SK-N-SH treated with all-trans-retinoic acid at 6 μM for 48 hours (cell line): ENCODE measurements around the gene MYH6.

Source experiments
- ATAC-seq: fragments of 200-7000 bp; cut with Tn5 transposase; 3 replicates; pipeline ENCODE4 v1.9.1; 2020; ENCODE audit warnings: mild to moderate bottlenecking, moderate library complexity
- ARNTL ChIP-seq: fragments of 450-650 bp; formaldehyde crosslinking; IDR thresholded peaks from 2 replicates; pipeline ENCODE4 v1.5.0; 2020; ENCODE audit warnings: low read depth, mild to moderate bottlenecking, moderate library complexity, borderline replicate concordance
- ESRRG ChIP-seq: fragments of 250-450 bp; sonication (Bioruptor Pico); IDR thresholded peaks from 2 replicates; pipeline ENCODE4 v1.6.1; 2021; ENCODE audit warnings: mild to moderate bottlenecking
- GLIS3 ChIP-seq: fragments of 250-450 bp; sonication (Bioruptor Pico); IDR thresholded peaks from 2 replicates; pipeline ENCODE4 v1.5.0; 2020; ENCODE audit warnings: mild to moderate bottlenecking, moderate library complexity
- OSR1 ChIP-seq: fragments of 250-450 bp; sonication (Bioruptor Pico); IDR thresholded peaks from 2 replicates; pipeline ENCODE4 v1.8.0; 2022; ENCODE audit warnings: moderate library complexity, mild to moderate bottlenecking, inconsistent platforms
- PATZ1 ChIP-seq: fragments of 250-450 bp; sonication (Bioruptor Pico); IDR thresholded peaks from 2 replicates; pipeline ENCODE4 v1.8.0; 2020; ENCODE audit warnings: mild to moderate bottlenecking, moderate library complexity, borderline replicate concordance
- POU6F1 ChIP-seq: fragments of 250-450 bp; sonication (Bioruptor Pico); IDR thresholded peaks from 2 replicates; pipeline ENCODE4 v1.8.0; 2021; ENCODE audit warnings: low read depth, mild to moderate bottlenecking, moderate library complexity, borderline replicate concordance
- PPARA ChIP-seq: fragments of 250-450 bp; sonication (Bioruptor Pico); IDR thresholded peaks from 2 replicates; pipeline ENCODE4 v1.5.0; 2020; ENCODE audit warnings: mild to moderate bottlenecking, borderline replicate concordance
- TCF4 ChIP-seq: fragments of 250-450 bp; sonication (Bioruptor Pico); IDR thresholded peaks from 2 replicates; pipeline ENCODE4 v1.8.0; 2021; ENCODE audit warnings: mild to moderate bottlenecking, moderate library complexity, borderline replicate concordance
- TOX ChIP-seq: fragments of 250-450 bp; sonication (Bioruptor Pico); IDR thresholded peaks from 2 replicates; pipeline ENCODE4 v1.8.0; 2021; ENCODE audit warnings: mild to moderate bottlenecking, moderate library complexity, borderline replicate concordance
- TSHZ2 ChIP-seq: fragments of 250-450 bp; sonication (Bioruptor Pico); IDR thresholded peaks from 2 replicates; pipeline ENCODE4 v1.5.0; 2020; ENCODE audit warnings: mild to moderate bottlenecking, moderate library complexity
- ZC3H10 ChIP-seq: fragments of 250-450 bp; sonication (Bioruptor Pico); IDR thresholded peaks from 2 replicates; pipeline ENCODE4 v1.5.1; 2021; ENCODE audit warnings: mild to moderate bottlenecking, moderate library complexity
- ZFP3 ChIP-seq: fragments of 250-450 bp; sonication (Bioruptor Pico); IDR thresholded peaks from 2 replicates; pipeline ENCODE4 v1.5.0; 2020; ENCODE audit warnings: mild to moderate bottlenecking, moderate library complexity
- ZNF70 ChIP-seq: fragments of 450-650 bp; formaldehyde crosslinking; IDR thresholded peaks from 2 replicates; pipeline ENCODE4 v1.5.0; 2020; ENCODE audit warnings: mild to moderate bottlenecking, moderate library complexity
- TF ChIP-seq, protein P1 (sequence below): fragments of 250-450 bp; sonication (Bioruptor Pico); IDR thresholded peaks from 2 replicates; pipeline ENCODE4 v1.5.1; 2020; ENCODE audit warnings: low read depth, mild to moderate bottlenecking, moderate library complexity
- TF ChIP-seq, protein P2 (sequence below): fragments of 250-450 bp; sonication (Bioruptor Pico); IDR thresholded peaks from 2 replicates; pipeline ENCODE4 v1.5.1; 2021; ENCODE audit warnings: mild to moderate bottlenecking, moderate library complexity

MYH6 gene

DNA sequence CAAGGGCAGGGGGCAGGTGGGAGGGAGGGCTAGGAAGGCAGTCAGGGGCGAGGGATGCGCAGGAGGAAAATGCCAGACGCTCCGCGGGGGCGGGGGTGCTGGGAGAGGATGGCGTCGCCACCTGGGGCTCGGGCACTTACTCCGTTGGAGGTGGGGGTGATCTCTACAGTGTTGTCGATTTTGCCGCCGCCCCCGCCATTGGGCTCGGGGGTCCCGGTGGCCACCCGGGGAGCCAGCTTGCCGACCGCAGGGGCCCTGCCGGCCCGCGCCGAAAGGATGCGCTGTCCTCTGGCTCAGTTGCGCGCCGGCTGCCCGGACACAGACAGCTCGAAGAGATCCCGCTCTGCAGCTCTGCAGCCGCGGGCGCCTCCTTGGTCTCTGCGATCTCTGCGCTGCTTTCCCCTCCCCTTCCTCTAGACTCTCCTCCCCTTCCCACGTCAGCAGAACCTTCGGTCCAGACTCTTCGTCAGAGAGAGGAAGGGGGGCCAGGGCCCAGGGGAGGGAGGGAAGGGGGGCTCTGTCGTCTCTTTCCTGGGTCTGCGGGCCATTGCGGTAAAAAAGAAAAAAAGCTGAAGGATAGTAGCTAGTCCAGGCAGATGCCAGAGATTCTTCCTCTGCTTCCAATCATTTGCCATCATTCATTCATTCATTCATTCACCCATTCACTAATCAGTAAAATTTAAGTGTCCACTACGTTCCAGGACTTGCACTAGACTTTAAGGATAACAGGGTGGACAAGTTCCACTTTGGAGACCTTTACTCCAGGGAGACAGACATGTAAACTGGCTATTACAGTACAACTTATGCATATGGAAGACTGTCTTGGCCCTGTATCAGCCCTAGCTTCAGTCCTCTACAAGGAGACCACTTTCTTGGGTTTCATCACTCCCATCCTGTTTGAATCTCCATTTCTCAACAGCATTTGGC is 55.3 kb downstream of the MYH6 start, which contains the start of gene SLC22A17:
TSS of gene SLC22A17 (minus strand) at position 382 of the 927 bp plus-strand sequence.
- ATAC-seq: peak; percentile 98

GRCh38 chr14:23351681-23352505 is 56.2 kb downstream of the MYH6 start:
- TF ChIP-seq ZFP3 (CRISPR knock-in tag) (no peak), PATZ1 (0 out of 2 replicates have a peak, but pooled peaks have one; percentile 28)
- peak; percentile 58 for ATAC-seq

More for the DNA sequence above, 55.3 kb downstream of the MYH6 start, which contains the start of gene SLC22A17:
- 0 out of 2 replicates have a peak, but pooled peaks have one; percentile 5 for TF ChIP-seq PATZ1
- TF ChIP-seq, protein P1, sequence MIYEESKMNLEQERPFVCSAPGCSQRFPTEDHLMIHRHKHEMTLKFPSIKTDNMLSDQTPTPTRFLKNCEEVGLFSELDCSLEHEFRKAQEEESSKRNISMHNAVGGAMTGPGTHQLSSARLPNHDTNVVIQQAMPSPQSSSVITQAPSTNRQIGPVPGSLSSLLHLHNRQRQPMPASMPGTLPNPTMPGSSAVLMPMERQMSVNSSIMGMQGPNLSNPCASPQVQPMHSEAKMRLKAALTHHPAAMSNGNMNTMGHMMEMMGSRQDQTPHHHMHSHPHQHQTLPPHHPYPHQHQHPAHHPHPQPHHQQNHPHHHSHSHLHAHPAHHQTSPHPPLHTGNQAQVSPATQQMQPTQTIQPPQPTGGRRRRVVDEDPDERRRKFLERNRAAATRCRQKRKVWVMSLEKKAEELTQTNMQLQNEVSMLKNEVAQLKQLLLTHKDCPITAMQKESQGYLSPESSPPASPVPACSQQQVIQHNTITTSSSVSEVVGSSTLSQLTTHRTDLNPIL (CRISPR knock-in tag): no peak
- TF ChIP-seq, protein P2, sequence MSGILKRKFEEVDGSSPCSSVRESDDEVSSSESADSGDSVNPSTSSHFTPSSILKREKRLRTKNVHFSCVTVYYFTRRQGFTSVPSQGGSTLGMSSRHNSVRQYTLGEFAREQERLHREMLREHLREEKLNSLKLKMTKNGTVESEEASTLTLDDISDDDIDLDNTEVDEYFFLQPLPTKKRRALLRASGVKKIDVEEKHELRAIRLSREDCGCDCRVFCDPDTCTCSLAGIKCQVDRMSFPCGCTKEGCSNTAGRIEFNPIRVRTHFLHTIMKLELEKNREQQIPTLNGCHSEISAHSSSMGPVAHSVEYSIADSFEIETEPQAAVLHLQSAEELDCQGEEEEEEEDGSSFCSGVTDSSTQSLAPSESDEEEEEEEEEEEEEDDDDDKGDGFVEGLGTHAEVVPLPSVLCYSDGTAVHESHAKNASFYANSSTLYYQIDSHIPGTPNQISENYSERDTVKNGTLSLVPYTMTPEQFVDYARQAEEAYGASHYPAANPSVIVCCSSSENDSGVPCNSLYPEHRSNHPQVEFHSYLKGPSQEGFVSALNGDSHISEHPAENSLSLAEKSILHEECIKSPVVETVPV (CRISPR knock-in tag): no peak

DNA sequence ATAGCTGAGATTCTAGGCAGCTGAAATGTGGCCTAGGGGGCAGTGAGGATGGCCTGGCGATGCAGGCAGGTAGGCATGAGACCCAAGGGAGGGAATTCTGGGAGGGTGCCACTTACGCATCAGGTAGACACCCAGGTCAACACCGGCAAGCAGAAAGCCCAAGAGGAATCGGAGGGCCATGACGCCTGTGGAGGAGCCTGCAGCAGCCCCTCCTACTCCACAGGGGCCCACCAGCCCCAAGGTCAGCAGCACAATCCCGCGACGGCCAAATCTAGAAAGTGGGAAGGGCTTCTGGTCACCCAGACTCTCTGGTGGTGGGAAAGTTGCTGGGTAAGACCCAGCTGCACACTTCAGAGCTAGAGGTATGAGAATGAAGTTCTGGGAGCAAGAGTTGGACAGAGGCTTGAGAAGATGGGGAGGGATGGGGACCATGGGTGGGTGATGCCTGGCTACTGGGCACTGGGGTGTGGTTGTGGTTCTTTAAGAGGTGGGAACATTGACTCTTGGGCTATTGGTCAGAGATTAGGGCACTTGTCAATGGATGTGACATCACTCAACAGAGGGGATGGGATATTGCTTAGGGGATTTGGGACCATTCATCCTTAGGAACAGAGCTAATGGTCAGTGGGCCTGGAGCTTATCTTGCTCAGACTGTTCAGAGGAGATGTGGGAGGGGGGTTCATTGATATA is 58.8 kb downstream of the MYH6 start:
- ATAC-seq: no peak
- no peak for TF ChIP-seq GLIS3 (CRISPR knock-in tag)
- no peak for TF ChIP-seq TCF4 (CRISPR knock-in tag)
- no peak for TF ChIP-seq TOX (CRISPR knock-in tag)
- no peak for TF ChIP-seq POU6F1 (CRISPR knock-in tag)
- TF ChIP-seq OSR1: no peak
- TF ChIP-seq TSHZ2: no peak
- TF ChIP-seq ZFP3 (CRISPR knock-in tag): no peak
- TF ChIP-seq PPARA: no peak
- TF ChIP-seq ESRRG (CRISPR knock-in tag): no peak
- TF ChIP-seq, protein P2 (CRISPR knock-in tag): no peak
- TF ChIP-seq ZC3H10 (CRISPR knock-in tag): no peak
- TF ChIP-seq ZNF70 (CRISPR knock-in tag): no peak
- TF ChIP-seq, protein P1 (CRISPR knock-in tag): no peak
- TF ChIP-seq ARNTL: no peak
